Testis (tissue), 2 donors: ENCODE measurements around the gene ATP1B3.

Experiments
- CTCF ChIP-seq, 3 experiments: fragments of 450-650 bp in 2 of 3; fragments of 200-600 bp in 1 of 3; sonication (generic) in 1 of 3; IDR thresholded peaks; one replicate each; pipeline ENCODE4 v1.5.1; 2016 to 2019; ENCODE audit warnings: antibody characterized with exemption in 3 of 3, mild to moderate bottlenecking in 2 of 3, moderate library complexity in 1 of 3
- POLR2A ChIP-seq: fragments of 450-650 bp; IDR thresholded peaks from one replicate; pipeline ENCODE4 v1.6.1; 2017; ENCODE audit warnings: antibody characterized with exemption, mild to moderate bottlenecking, moderate library complexity

- TF ChIP-seq CTCF (IDR thresholded peaks at IDR 0.05) (no peak), POLR2A (no peak)
These were observed 57.9 kb downstream of the ATP1B3 start for GRCh38 chr3:141934354-141934753.
